RWPE2 (cell line): ENCODE measurements around the gene ZNF804B.

Source experiments
- ATAC-seq: fragments of 200-7000 bp; cut with Tn5 transposase; 3 replicates; pipeline ENCODE4 v1.9.1; 2021; ENCODE audit warnings: low read depth
- DNase-seq: peaks from one replicate; pipeline ENCODE4 v3.0.0-alpha.2; 2020; ENCODE audit warnings: low spot score
- H3K27ac ChIP-seq: fragments of 450-650 bp; 2 replicates; pipeline ENCODE4 v1.5.1; 2017; ENCODE audit warnings: mild to moderate bottlenecking; ENCODE audit not compliant: poor library complexity, severe bottlenecking
- H3K27me3 ChIP-seq: fragments of 250-450 bp; sonication (Bioruptor Pico); 2 replicates; pipeline ENCODE4 v1.5.1; 2021; ENCODE audit warnings: mild to moderate bottlenecking, moderate library complexity; ENCODE audit not compliant: insufficient read depth, poor library complexity, severe bottlenecking
- H3K36me3 ChIP-seq: fragments of 250-450 bp; sonication (Bioruptor Pico); 2 replicates; pipeline ENCODE4 v1.5.1; 2020; ENCODE audit warnings: low read depth, mild to moderate bottlenecking, moderate library complexity
- H3K4me1 ChIP-seq: fragments of 250-450 bp; sonication (Bioruptor Pico); 2 replicates; pipeline ENCODE4 v1.5.1; 2021; ENCODE audit warnings: mild to moderate bottlenecking, moderate library complexity; ENCODE audit not compliant: insufficient read depth, poor library complexity, severe bottlenecking
- H3K4me3 ChIP-seq: fragments of 250-450 bp; sonication (Bioruptor Pico); 2 replicates; pipeline ENCODE4 v1.5.1; 2021; ENCODE audit warnings: mild to moderate bottlenecking, moderate library complexity; ENCODE audit not compliant: severe bottlenecking
- H3K9me3 ChIP-seq: fragments of 250-450 bp; sonication (Bioruptor Pico); 2 replicates; pipeline ENCODE4 v1.5.1; 2021; ENCODE audit warnings: mild to moderate bottlenecking, moderate library complexity; ENCODE audit not compliant: severe bottlenecking
- CTCF ChIP-seq: fragments of 450-650 bp; IDR thresholded peaks from one replicate; pipeline ENCODE4 v1.5.1; 2017; ENCODE audit warnings: mild to moderate bottlenecking, moderate library complexity; ENCODE audit not compliant: poor library complexity, severe bottlenecking

ZNF804B gene

GRCh38 chr7:88859288-88859687, 99.8 kb downstream of the ZNF804B start:
- TF ChIP-seq CTCF = no peak
- H3K9me3 ChIP-seq = no peaks in the 10 kb centered on the region
- no peak for DNase-seq
- no peak for ATAC-seq
- H3K4me3 ChIP-seq = no peak overlapping the region
- no peaks in the 10 kb centered on the region for H3K27me3 ChIP-seq
- no peak overlapping the region for H3K27ac ChIP-seq
- no peaks in the 10 kb centered on the region for H3K4me1 ChIP-seq
- no peaks in the 10 kb centered on the region for H3K36me3 ChIP-seq

- no peak for TF ChIP-seq CTCF
- Histone ChIP-seq H3K4me3 (no peak overlapping the region), H3K36me3 (no peaks in the 10 kb centered on the region), H3K27me3 (no peaks in the 10 kb centered on the region), H3K9me3 (no peaks in the 10 kb centered on the region), H3K4me1 (no peaks in the 10 kb centered on the region), H3K27ac (no peak overlapping the region)
- ATAC-seq (no peak), DNase-seq (no peak)
Observed at GRCh38 chr7:88866265-88866863, 106.9 kb downstream of the ZNF804B start.

GRCh38 chr7:88867158-88867557, 107.7 kb downstream of the ZNF804B start:
- Histone ChIP-seq H3K27ac (no peak overlapping the region), H3K36me3 (no peaks in the 10 kb centered on the region), H3K4me3 (no peak overlapping the region), H3K9me3 (no peaks in the 10 kb centered on the region), H3K27me3 (no peaks in the 10 kb centered on the region), H3K4me1 (no peaks in the 10 kb centered on the region)
- DNase-seq (no peak), ATAC-seq (no peak)
- TF ChIP-seq CTCF = no peak

GRCh38 chr7:88868456-88868855, 109.0 kb downstream of the ZNF804B start:
- Histone ChIP-seq H3K36me3 (no peaks in the 10 kb centered on the region), H3K4me1 (no peaks in the 10 kb centered on the region), H3K9me3 (no peaks in the 10 kb centered on the region), H3K27me3 (no peaks in the 10 kb centered on the region), H3K4me3 (no peak overlapping the region), H3K27ac (no peak overlapping the region)
- DNase-seq = no peak
- ATAC-seq = no peak
- no peak for TF ChIP-seq CTCF

GRCh38 chr7:88881136-88881535, 121.6 kb downstream of the ZNF804B start:
- Histone ChIP-seq H3K4me3 (no peak overlapping the region), H3K27me3 (no peaks in the 10 kb centered on the region), H3K27ac (no peak overlapping the region), H3K36me3 (no peaks in the 10 kb centered on the region), H3K9me3 (no peaks in the 10 kb centered on the region), H3K4me1 (no peaks in the 10 kb centered on the region)
- ATAC-seq = no peak
- TF ChIP-seq CTCF = no peak
- no peak for DNase-seq
